ENCODE data around the gene KMT2B.
A peak's percentile ranks its signal among the peaks of the same experiment; 100 is the strongest.

The KMT2B gene

GRCh38 chr19:35742121-35742724 is 24.4 kb downstream of the KMT2B start, which contains the start of gene IGFLR1:
IGFLR1 (minus strand) TSS chr19:35742452; CDS start chr19:35741180, 1,272 bp downstream.
- no peak for DNase-seq (ENCODE audit: low read depth, low spot score)
- peak within 1 kb of the TSS; percentile 69; the same call in 1 of the 2 replicates for H3K4me3 ChIP-seq (ENCODE audit: low read depth, low read length)
- POLR2A ChIA-PET = interaction anchor here (0.8 kb wide), 1 partner anchor 40 kb away, joined by 3 read pairs; no protein-coding TSS in a partner anchor
- TF ChIP-seq, protein P1, sequence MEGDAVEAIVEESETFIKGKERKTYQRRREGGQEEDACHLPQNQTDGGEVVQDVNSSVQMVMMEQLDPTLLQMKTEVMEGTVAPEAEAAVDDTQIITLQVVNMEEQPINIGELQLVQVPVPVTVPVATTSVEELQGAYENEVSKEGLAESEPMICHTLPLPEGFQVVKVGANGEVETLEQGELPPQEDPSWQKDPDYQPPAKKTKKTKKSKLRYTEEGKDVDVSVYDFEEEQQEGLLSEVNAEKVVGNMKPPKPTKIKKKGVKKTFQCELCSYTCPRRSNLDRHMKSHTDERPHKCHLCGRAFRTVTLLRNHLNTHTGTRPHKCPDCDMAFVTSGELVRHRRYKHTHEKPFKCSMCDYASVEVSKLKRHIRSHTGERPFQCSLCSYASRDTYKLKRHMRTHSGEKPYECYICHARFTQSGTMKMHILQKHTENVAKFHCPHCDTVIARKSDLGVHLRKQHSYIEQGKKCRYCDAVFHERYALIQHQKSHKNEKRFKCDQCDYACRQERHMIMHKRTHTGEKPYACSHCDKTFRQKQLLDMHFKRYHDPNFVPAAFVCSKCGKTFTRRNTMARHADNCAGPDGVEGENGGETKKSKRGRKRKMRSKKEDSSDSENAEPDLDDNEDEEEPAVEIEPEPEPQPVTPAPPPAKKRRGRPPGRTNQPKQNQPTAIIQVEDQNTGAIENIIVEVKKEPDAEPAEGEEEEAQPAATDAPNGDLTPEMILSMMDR (IDR thresholded peaks at IDR 0.05; ENCODE audit: insufficient read depth, low read length, missing control alignments) = no peak
- CTCF ChIA-PET = interaction anchor here (1.3 kb wide), 1 partner anchor 49 kb away, joined by 4 read pairs; no protein-coding TSS in a partner anchor

DNA sequence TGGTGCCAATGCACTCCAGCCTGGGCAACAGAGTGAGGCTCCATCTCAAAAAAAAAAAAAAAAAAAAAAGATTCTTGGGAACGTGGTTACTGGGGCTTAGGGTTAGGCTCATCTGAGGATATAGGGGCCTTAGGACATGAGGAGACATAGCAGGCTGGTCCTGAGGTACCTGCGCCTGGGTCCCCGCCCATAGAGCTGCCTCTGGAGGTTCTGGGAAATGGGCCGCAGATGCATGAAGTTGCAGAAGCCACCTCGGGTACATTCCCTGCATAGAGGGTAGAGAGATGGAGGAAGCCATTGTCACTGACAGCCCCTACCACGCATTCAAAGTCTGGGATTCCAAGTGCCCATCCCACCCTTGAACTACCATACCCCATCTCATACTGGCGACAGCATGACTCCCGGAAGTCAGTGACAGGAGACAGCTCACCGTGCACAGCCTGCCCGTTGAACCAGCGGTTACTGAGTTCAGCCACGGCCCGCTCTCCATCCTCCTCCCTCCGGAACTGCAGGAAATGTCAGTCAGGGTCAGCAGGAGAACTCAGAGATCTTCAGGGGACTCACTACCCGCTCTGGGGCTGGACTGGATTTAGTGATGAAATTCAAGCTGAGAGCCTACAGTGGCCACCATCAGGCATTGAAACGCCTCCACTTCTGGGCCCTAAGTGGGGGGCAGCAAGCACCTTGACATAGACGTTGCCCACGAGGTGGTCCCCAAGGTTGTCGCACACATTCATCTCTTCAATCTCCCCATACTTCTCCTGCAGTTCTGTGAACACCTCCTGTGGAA is 26.0 kb downstream of the KMT2B start:
- CTCF ChIA-PET = interaction anchor here (1.3 to 1.6 kb wide), 4 partner anchors 26 to 189 kb away, joined by 3 to 8 read pairs (median 6); partner anchors contain the start of gene KMT2B
- POLR2A ChIA-PET = interaction anchor here (0.9 to 2.4 kb wide), 2 partner anchors 13 kb away, joined by 3 to 7 read pairs; partner anchors contain the start of gene HSPB6
- DNase-seq (ENCODE audit: low read depth, low spot score) = no peak
- H3K4me3 ChIP-seq (ENCODE audit: low read depth, low read length) = no peak overlapping the region
- TF ChIP-seq, protein P1 (IDR thresholded peaks at IDR 0.05; ENCODE audit: insufficient read depth, low read length, missing control alignments) = no peak

DNA sequence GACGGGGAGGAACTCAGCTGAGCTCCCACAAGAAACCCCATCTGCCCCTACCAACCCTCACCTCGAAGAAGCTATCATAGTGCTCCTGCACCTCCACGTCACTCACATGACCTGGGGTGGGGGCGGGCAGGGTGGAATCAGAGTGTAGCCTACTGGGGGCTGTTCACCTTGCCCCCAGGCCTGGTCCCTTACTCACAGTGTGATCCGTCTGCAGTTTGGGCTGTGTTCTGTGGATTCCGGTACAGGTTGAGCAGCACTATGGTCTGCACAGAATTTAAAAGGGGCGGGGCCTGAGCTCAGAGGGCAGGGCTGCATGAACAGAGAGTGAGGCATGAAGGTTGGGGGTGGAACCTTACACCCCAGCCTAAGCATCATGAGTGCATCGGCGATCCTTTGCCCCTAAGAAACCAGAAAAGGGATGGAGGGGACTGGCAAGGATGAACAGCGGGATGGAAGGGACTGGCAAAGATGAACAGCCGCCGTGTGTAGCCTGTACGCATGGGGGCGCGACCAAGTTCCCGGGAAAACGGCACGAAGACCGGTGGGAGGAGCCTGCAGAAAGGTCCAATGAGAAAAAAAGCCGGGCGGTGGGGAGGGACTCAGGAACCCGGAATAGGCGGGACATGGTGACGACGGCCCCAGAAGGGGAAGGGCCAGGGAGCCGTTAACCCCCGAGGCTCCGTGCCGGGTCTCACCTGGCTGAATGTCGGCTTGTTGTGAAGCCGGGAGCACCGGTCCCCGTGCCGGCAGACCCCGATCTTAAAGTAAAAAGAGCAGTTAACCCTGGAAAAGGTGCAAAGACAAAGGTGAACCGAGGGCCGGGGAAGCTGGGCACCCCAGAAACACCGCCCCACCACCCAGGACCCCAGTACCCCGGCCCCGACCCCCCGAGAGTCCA is 26.9 kb downstream of the KMT2B start:
- H3K4me3 ChIP-seq (ENCODE audit: low read depth, low read length) = peak overlapping the region; percentile 88
- peak; percentile 67 for DNase-seq (ENCODE audit: low read depth, low spot score)
- POLR2A ChIA-PET = interaction anchor here (0.5 to 2.4 kb wide), 6 partner anchors 12 to 186 kb away, joined by 3 to 7 read pairs (median 4); partner anchors contain the start of gene HSPB6
- TF ChIP-seq, protein P1 (IDR thresholded peaks at IDR 0.05; ENCODE audit: insufficient read depth, low read length, missing control alignments) = peak; percentile 55
- CTCF ChIA-PET = interaction anchor here (1.0 to 1.6 kb wide), 6 partner anchors 13 to 188 kb away, joined by 4 to 8 read pairs (median 5); partner anchors contain the start of genes KMT2B and PROSER3

- CTCF ChIA-PET = interaction anchor here (1.0 to 1.6 kb wide), 5 partner anchors 12 to 187 kb away, joined by 3 to 8 read pairs (median 4); partner anchors contain the start of gene PROSER3
- TF ChIP-seq, protein P1 (IDR thresholded peaks at IDR 0.05; ENCODE audit: insufficient read depth, low read length, missing control alignments) = no peak
- POLR2A ChIA-PET = interaction anchor here (0.6 to 2.4 kb wide), 5 partner anchors 11 to 186 kb away, joined by 3 to 7 read pairs (median 3); partner anchors contain the start of gene HSPB6
- H3K4me3 ChIP-seq (ENCODE audit: low read depth, low read length) = peak within 1 kb of the TSS; percentile 88
- DNase-seq (ENCODE audit: low read depth, low spot score) = peak; percentile 97
Observed at GRCh38 chr19:35745328-35746086, 27.7 kb downstream of the KMT2B start, which contains the start of the genes PSENEN and U2AF1L4. PSENEN (plus strand) TSS chr19:35745651; CDS start chr19:35745931, 280 bp downstream. U2AF1L4 (minus strand) TSS chr19:35745418; CDS start chr19:35745391, 27 bp downstream.

DNA sequence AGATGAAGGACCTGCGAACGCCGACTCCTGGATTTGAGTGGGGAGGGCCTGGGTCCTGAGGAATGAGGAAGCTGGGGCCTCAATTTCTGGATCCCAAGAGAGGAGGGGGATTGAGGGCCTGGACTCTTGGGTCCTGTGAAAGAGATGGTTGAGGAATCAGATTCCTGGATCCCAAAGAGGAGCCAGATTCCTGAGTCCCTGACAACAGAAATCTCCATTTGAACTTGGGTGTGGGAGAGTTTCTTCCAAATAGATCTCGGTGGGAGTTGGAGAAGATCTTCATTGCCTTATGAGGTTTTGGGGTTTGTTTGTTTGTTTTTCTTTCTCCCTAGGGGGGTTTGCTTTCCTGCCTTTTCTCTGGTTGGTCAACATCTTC is 28.3 kb downstream of the KMT2B start:
- TF ChIP-seq, protein P1 (IDR thresholded peaks at IDR 0.05; ENCODE audit: insufficient read depth, low read length, missing control alignments) = no peak
- H3K4me3 ChIP-seq (ENCODE audit: low read depth, low read length) = peak overlapping the region; percentile 84
- no peak for DNase-seq (ENCODE audit: low read depth, low spot score)
- ChIA-PET POLR2A (interaction anchor here (0.6 to 2.4 kb wide), 4 partner anchors 11 to 185 kb away, joined by 3 to 7 read pairs (median 4); partner anchors contain the start of gene HSPB6), CTCF (interaction anchor here (1.0 to 1.6 kb wide), 4 partner anchors 11 to 73 kb away, joined by 3 to 6 read pairs (median 4); partner anchors contain the start of gene PROSER3)
